ENCODE data around the gene HSPD1. TPM values are rescaled to one million over a fixed set of nuclear protein-coding genes. Genes with fewer than 3 reads are reported as not detected.

The HSPD1 gene
- total and polyA plus RNA-seq, 10 of the 15 experiments (the other 5 are each of a cell fraction or from before 2014, with no cell fraction given): 345 to 1,169 (median 695) TPM

GRCh38 chr2:197499594-197500502 lies at the start of gene HSPD1, which contains the start of gene HSPE1 (continued):
- peak; percentile 90 for TF ChIP-seq E4F1 (IDR thresholded peaks at IDR 0.05; ENCODE audit: borderline replicate concordance, partially characterized antibody)
- peak; percentile 63; the same call in 1 of the 2 replicates for TF ChIP-seq EED (IDR thresholded peaks at IDR 0.05; ENCODE audit: low read depth)
- TF ChIP-seq EP300 (IDR thresholded peaks at IDR 0.05; ENCODE audit: borderline replicate concordance in 1 of 2, control insufficient read depth in 1 of 2, low read depth in 2 of 2, low read length in 2 of 2): peak in 1 of 2 experiments; percentile 98; a peak in 2 of 4 replicates
- peak; percentile 100 for TF ChIP-seq HSF1 (IDR thresholded peaks at IDR 0.05; ENCODE audit: low read depth, low read length)
- TF ChIP-seq YBX1 (IDR thresholded peaks at IDR 0.05): peak; percentile 98
- peak; percentile 97 for TF ChIP-seq CREM (IDR thresholded peaks at IDR 0.05; ENCODE audit: low read depth)

- Histone ChIP-seq H3K9me3 (replicated peaks; ENCODE audit: control insufficient read depth, insufficient read depth, low read length) (no peaks in the 10 kb centered on the region; the same call in 2 of the 3 replicates), H3K9ac (ENCODE audit: control insufficient read depth, insufficient read depth, low read length) (no peak overlapping the region), H3K4me1 (ENCODE audit: control insufficient read depth, insufficient read depth, low read length) (no peaks in the 10 kb centered on the region), H3K27ac (ENCODE audit: control insufficient read depth, insufficient read depth) (no peak overlapping the region), H2AFZ (ENCODE audit: control insufficient read depth, low read depth, low read length) (no peak overlapping the region), H3K4me2 (ENCODE audit: control insufficient read depth, insufficient read depth) (no peak overlapping the region), H3K79me2 (ENCODE audit: control insufficient read depth, insufficient read depth, low read length) (peaks cover 2% of the 10 kb centered on the region), H3K4me3 (no peak overlapping the region), H4K20me1 (ENCODE audit: control insufficient read depth, insufficient read depth) (no peaks in the 10 kb centered on the region), H3K27me3 (replicated peaks in 1 of 2; ENCODE audit: control insufficient read depth in 2 of 2, insufficient read depth in 2 of 2, low read length in 1 of 2) (no peaks in the 10 kb centered on the region), H3K36me3 (ENCODE audit: control insufficient read depth in 2 of 2, insufficient read depth in 2 of 2, low read length in 1 of 2) (peaks cover 2 to 19% of the 10 kb centered on the region in 2 experiments; a peak in 2 of 4 replicates)
- intact Hi-C loops (cut with micrococcal nuclease; ENCODE audit: unreplicated experiment) (no loop called here), in situ Hi-C loops (cut with MboI) (no loop called here)
- SMC1A ChIA-PET (ENCODE audit: uncharacterized antibody, unreplicated experiment): no interaction called here
- POLR2A ChIA-PET: no interaction called here
- no TSS peak for BruUV-seq (replicated peaks)
- ATAC-seq: no peak
- DNase-seq (ENCODE audit: low read depth, low spot score): no peak
- RAD21 ChIA-PET (ENCODE audit: unreplicated experiment): interaction anchor here (1.3 kb wide), 1 partner anchor 52 kb away, joined by 3 read pairs; no protein-coding TSS in a partner anchor
- CTCF ChIA-PET: no interaction called here
- 96% methylated on average over 5 of the region's 5 CpGs for WGBS (ENCODE audit: insufficient coverage, insufficient replicate concordance, low lambda C conversion rate, missing lambda C conversion rate)
- FAIRE-seq: no peak
- TF ChIP-seq RELB (IDR thresholded peaks at IDR 0.05; ENCODE audit: low read depth) (no peak), PKNOX1 (IDR thresholded peaks at IDR 0.05) (no peak), CBX5 (IDR thresholded peaks at IDR 0.05; ENCODE audit: low read depth) (no peak), TBL1XR1 (IDR thresholded peaks at IDR 0.05; ENCODE audit: low read depth, low read length) (no peak), FOXM1 (IDR thresholded peaks at IDR 0.05; ENCODE audit: low read depth, low read length) (no peak), ZNF384 (IDR thresholded peaks at IDR 0.05; ENCODE audit: borderline replicate concordance, low read depth, low read length) (no peak), BHLHE40 (IDR thresholded peaks at IDR 0.05; ENCODE audit: borderline replicate concordance in 1 of 2, low read depth in 2 of 2, low read length in 1 of 2) (no peak), ZNF217 (IDR thresholded peaks at IDR 0.05) (no peak), ZNF24 (IDR thresholded peaks at IDR 0.05) (no peak)
Measured at GRCh38 chr2:197548582-197548981, 48.9 kb upstream of the HSPD1 start.
